ENCODE data around the gene EMID1. TPM values are rescaled to one million over a fixed set of nuclear protein-coding genes. Genes with fewer than 3 reads are reported as not detected.

EMID1 gene
- polyA plus RNA-seq, 1 donor (not counting 4 experiments of a cell fraction or from before 2014, with no cell fraction given), result not detected

- Histone ChIP-seq H3K27ac (ENCODE audit: control insufficient read depth, insufficient read depth, low read length) (peak overlapping the region; percentile 100), H3K4me1 (ENCODE audit: control insufficient read depth, extremely low read depth, insufficient read depth, low read length) (peaks cover 23% of the 10 kb centered on the region), H2AFZ (ENCODE audit: control insufficient read depth, low read length) (no peak overlapping the region), H3K9me3 (ENCODE audit: control insufficient read depth, low read depth, low read length) (no peaks in the 10 kb centered on the region), H3K79me2 (ENCODE audit: control insufficient read depth, insufficient read depth, low read length) (peaks cover 85% of the 10 kb centered on the region), H3K4me2 (ENCODE audit: control insufficient read depth, extremely low read depth, insufficient read depth, low read depth, low read length) (peak overlapping the region; percentile 83), H3K4me3 (ENCODE audit: control insufficient read depth in 2 of 3, extremely low read depth in 1 of 3, insufficient read depth in 2 of 3, low read depth in 1 of 3, low read length in 3 of 3) (peak overlapping the region; percentile 82 to 92 (median 89)), H3K27me3 (ENCODE audit: control insufficient read depth, extremely low read depth, insufficient read depth, low read length) (no peaks in the 10 kb centered on the region), H3K9ac (ENCODE audit: control insufficient read depth, extremely low read depth, insufficient read depth, low read length) (peak overlapping the region; percentile 100), H3K36me3 (ENCODE audit: control insufficient read depth in 2 of 2, extremely low read depth in 1 of 2, insufficient read depth in 2 of 2, low read length in 2 of 2) (peaks cover 16 to 35% of the 10 kb centered on the region in 2 experiments), H3K9me1 (ENCODE audit: control insufficient read depth, extremely low read depth, insufficient read depth, low read length) (no peaks in the 10 kb centered on the region), H4K20me1 (ENCODE audit: control insufficient read depth, extremely low read depth, insufficient read depth, low read length) (peaks cover 43% of the 10 kb centered on the region)
- DNase-seq (ENCODE audit: low read depth, low spot score), result no peak
- dilution Hi-C loops (cut with MboI; ENCODE audit: extremely low pct_ligation_motif_present, low sequenced_read_pairs), result no loop called here
- FAIRE-seq, result peak; percentile 39
- no peak for TF ChIP-seq EZH2 (IDR thresholded peaks at IDR 0.05; ENCODE audit: low read length)
- TF ChIP-seq CTCF (optimal IDR thresholded peaks at IDR 0.05 in 1 of 3, IDR thresholded peaks at IDR 0.05 in 1 of 3, conservative IDR thresholded peaks at IDR 0.05 in 1 of 3; ENCODE audit: extremely low read depth in 1 of 3, insufficient read depth in 2 of 3, low read length in 3 of 3), result no peak
These were observed 64.2 kb downstream of the EMID1 start for GRCh38 chr22:29269731-29270474.

GRCh38 chr22:29270475-29271271, 65.0 kb downstream of the EMID1 start:
- Histone ChIP-seq H3K27me3 (ENCODE audit: control insufficient read depth, extremely low read depth, insufficient read depth, low read length) (no peaks in the 10 kb centered on the region), H3K36me3 (ENCODE audit: control insufficient read depth in 2 of 2, extremely low read depth in 1 of 2, insufficient read depth in 2 of 2, low read length in 2 of 2) (peaks cover 17 to 35% of the 10 kb centered on the region in 2 experiments), H3K4me1 (ENCODE audit: control insufficient read depth, extremely low read depth, insufficient read depth, low read length) (peaks cover 23% of the 10 kb centered on the region), H4K20me1 (ENCODE audit: control insufficient read depth, extremely low read depth, insufficient read depth, low read length) (peaks cover 43% of the 10 kb centered on the region), H3K9ac (ENCODE audit: control insufficient read depth, extremely low read depth, insufficient read depth, low read length) (peak overlapping the region; percentile 100), H3K9me3 (ENCODE audit: control insufficient read depth, low read depth, low read length) (no peaks in the 10 kb centered on the region), H3K4me2 (ENCODE audit: control insufficient read depth, extremely low read depth, insufficient read depth, low read depth, low read length) (peak overlapping the region; percentile 83), H3K27ac (ENCODE audit: control insufficient read depth, insufficient read depth, low read length) (no peak overlapping the region), H3K79me2 (ENCODE audit: control insufficient read depth, insufficient read depth, low read length) (peaks cover 92% of the 10 kb centered on the region), H2AFZ (ENCODE audit: control insufficient read depth, low read length) (no peak overlapping the region), H3K4me3 (ENCODE audit: control insufficient read depth in 2 of 3, extremely low read depth in 1 of 3, insufficient read depth in 2 of 3, low read depth in 1 of 3, low read length in 3 of 3) (peak overlapping the region; percentile 82 to 92 (median 89)), H3K9me1 (ENCODE audit: control insufficient read depth, extremely low read depth, insufficient read depth, low read length) (no peaks in the 10 kb centered on the region)
- no peak for TF ChIP-seq EZH2 (IDR thresholded peaks at IDR 0.05; ENCODE audit: low read length)
- no peak for TF ChIP-seq CTCF (optimal IDR thresholded peaks at IDR 0.05 in 1 of 3, IDR thresholded peaks at IDR 0.05 in 1 of 3, conservative IDR thresholded peaks at IDR 0.05 in 1 of 3; ENCODE audit: extremely low read depth in 1 of 3, insufficient read depth in 2 of 3, low read length in 3 of 3)
- DNase-seq (ENCODE audit: low read depth, low spot score) (no peak), FAIRE-seq (no peak)
- dilution Hi-C loops (cut with MboI; ENCODE audit: extremely low pct_ligation_motif_present, low sequenced_read_pairs), result no loop called here

All from keratinocyte (primary cell).